GM12892 (cell line): ENCODE results near the gene MACROD2.

Source experiments
- POLR2A ChIP-seq: IDR thresholded peaks from 2 replicates; pipeline ENCODE4 v1.6.1; 2011; ENCODE audit warnings: low read depth, low read length, control low read depth
- POLR2AphosphoS5 ChIP-seq: IDR thresholded peaks from 2 replicates; pipeline ENCODE4 v1.6.1; 2011; ENCODE audit warnings: low read depth, low read length, control low read depth

GRCh38 chr20:14232650-14233049 lies 237.3 kb downstream of the MACROD2 start:
- TF ChIP-seq POLR2A (no peak), POLR2AphosphoS5 (no peak)
